Measurements from ENCODE around the gene SOAT2.

SOAT2 gene

DNA sequence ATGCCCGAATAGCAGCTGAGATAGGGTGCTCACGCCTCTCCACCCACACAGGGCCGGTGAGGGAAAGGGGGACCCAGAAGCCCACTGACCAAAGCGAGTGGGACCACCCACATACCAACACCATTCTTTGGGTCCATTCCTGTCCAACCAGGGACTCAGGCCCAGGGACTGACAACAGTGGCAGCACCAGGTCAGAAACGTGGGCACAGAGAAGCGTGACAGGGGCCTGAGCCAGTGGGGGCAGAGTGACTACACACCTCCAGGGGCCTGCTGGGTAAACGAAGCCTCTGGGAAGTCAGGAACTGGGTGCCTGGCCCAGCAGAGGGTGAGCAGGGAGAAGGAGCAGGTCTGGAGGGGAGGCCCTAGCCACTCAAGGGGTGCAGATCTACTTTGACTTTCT is 37.8 kb upstream of the SOAT2 start:
- no peak for DNase-seq

GRCh38 chr12:53065975-53066931 is 37.0 kb upstream of the SOAT2 start:
- peak; percentile 68 for DNase-seq

DNA sequence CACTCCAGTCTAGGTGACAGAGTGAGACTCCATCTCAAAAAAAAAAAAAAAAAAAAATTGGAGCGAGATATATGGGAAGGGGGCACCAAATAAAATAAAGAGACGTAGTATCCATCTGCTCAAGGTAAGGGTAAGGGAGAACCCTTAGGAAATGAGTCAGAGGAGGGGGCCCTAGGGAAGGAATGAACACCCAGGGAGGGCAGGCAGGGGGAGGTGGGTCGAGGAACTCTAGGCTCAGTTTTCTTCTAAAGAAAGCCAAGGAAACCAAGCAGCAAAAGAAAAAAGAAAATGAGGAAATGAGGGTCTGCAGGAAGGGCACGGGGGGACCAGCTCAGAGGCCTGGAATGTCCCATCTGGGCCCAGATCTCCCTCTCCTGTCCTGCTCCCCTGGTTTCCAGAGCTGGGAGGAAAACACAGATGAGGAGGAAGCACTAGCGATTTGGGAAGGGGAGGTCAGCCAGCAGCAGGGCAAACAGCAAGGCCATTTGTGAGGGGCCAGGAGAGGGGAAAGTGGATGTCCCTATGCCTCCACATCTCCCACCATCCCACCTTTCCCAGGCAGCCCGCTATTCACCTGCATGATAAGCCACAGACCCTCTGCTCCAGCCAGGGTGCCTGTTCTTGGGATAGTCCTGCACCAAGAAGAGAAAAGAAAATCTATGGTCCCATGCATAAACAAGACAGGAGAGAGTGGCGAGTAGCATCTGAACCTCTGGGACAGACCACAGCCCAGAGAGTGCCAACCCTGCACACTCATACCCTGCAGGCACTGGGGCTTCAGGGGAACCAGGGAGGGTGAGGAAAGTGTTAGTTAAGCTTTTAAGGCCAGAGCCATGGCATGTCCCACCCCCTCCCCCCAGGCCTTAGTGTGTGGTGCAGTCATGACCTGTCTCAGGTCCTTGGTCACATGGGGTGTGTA is 36.0 kb upstream of the SOAT2 start:
- DNase-seq = no peak

GRCh38 chr12:53067993-53068770 is 35.1 kb upstream of the SOAT2 start:
- no peak for DNase-seq

DNA sequence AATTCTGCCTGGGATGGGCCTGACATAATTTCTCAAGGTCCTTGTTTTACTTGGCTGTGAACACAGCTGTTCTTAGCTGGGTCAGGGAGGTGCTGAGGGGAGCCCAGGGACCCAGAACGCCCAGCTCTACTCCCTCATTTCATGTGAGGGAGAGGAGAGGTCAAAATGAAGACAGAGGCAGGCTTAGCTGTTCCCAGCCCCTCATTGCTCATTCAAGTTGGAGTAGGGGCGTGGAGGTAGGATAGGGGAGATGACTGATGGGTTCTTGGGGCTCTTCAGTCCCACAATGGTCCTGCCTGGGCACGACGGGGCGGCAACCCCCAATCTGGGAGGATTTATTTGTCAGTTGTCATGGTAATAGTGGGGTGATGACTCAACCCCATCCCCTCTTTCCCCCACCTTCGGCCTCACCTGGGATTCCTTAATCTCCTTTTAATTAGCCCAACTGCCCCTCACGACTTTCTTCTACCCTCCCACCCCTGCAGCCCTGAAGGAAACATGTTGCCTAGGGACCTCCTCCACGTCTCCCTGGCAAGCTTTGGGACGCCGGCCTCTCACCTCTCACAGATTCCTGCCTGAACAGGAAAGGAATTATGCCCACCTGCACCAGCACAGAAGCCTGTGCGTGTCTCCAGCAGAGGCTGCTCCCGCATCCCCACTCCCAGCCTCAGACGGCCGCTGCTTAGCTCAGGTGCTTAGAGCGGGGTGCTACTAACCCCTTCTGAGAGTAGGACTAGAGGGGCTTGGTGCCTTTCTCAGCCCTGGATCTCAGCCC is 34.3 kb upstream of the SOAT2 start:
- no peak for DNase-seq

DNA sequence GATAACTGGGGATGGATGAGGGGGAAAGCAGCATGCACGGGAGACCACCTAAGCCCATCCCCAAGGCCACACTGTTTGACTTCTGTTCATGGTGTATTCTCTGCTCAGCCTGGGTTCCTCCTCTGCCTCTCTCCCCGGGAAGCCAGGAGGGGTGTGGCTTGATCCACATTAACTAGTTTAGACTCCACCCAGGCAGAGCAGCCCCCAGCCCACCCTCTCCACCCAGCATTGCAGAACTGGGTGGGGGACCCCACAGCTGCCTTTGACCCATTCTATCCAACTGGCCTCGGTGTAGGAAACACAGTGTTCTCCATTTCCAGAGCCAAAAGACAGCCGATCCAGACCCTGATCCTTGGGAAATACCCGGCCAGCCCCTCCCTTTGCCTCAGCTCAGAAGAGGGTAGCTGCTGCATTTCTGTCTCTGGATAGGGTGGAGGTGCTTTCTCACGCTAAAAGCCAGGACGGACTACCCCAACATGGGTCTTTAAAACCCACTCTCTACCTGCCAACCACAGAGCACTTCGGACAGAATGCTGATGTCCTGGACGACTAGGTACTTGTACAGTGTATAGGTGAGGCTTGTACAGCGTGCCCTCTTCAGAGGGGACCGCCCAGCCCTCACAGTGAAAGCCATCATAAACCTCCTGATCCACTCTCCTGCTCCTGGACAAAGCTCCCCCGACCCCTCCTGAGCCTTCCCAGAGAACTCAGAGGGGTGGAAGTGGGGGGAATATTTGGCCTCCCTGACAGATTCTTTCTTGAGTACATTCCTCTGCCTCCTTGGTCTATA is 33.5 kb upstream of the SOAT2 start:
- no peak for DNase-seq

DNA sequence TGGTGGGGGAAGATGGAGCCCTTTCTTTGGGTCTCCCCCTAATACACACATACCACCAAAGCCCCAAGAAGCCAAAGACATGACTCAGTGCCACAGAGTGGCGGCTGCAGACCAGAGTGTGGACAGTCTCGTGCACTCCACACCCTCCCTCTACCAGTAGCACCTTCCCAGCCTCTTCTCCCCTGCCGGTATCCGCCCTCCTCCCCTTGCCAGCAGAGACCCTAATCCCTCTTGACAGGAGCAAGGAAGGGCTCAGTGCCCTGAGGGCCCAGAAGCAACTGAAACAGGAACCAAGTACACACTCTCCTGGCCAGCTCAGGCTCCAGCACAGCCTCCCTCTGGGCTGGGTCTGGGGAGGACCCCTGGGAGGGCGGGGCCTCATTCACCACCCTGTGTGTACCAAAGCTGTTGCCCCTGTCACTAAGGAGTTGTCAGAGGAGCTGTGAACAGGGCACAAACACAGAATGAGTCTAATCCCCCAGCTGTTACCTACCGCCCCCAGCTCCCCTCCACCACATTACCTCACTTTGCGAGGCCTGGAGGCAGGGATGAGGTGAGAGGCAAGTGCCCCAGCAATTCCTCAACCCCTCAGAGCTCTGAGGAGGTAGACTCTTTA is 32.3 kb upstream of the SOAT2 start:
- DNase-seq = no peak

DNA sequence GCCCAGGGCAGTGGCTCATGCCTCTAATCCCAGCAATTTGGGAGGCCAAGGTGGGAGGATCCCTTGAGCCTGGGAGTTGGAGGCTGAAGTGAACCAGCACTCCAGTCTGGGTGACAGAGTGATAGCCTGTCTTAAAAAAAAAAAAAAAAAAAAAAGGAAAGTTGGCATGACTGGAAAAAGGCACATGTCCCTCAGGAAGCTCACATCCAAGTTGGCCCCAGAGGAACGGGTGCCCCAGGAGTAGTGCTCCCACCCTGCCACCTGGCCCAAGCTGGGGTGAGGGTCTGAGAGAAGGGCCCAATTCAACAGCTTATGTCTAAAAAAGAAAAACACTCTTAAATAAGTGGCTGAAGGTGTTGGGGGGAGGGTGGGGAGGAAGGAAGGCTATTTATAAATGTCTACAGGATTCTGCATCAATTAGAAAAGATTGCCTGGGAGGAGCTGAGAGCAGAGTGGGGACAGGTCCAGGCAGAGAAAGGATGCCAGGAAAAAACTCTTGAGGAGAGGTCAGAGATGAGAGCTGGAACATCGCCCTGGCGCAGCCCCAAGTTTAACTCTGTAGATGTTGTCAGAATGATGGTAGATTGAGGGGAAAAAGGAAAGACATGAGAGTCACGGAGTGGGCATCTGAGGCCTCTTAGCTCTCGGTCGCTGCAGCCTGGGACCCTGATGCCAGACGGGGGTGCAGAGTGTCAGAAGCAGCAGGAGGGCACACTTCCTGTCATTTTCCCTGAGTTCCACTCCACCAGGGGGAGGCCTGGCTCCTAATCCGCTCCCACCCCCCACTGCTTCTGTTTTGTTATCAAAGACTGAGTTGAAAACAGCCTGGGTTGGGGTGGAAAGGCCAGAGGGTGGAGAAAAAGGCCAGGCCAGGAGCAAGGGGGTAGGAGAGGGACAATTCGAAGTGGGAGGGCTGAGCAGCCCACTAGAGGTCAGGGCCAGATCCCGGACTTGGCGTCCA is 31.4 kb upstream of the SOAT2 start:
- DNase-seq = no peak

DNA sequence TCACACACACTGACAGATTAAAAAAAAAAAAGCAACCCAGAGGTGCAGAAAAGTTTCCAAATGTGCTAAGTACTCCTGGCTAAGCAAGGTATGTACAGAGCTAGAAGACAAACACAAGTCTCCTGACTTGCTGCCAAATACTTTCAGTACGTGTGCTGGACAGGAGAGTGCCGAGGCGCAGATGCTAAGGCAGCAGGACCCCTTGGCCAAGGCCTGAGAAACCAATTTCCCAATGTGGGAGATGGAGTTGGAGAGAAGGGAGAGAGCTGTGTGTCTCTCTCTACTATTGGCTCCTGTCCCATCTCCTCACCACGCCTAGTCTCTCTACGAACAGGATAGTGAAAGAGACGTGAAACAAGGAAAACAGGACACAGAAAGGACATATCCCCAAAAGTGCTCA is 29.4 kb upstream of the SOAT2 start:
- no peak for DNase-seq

DNA sequence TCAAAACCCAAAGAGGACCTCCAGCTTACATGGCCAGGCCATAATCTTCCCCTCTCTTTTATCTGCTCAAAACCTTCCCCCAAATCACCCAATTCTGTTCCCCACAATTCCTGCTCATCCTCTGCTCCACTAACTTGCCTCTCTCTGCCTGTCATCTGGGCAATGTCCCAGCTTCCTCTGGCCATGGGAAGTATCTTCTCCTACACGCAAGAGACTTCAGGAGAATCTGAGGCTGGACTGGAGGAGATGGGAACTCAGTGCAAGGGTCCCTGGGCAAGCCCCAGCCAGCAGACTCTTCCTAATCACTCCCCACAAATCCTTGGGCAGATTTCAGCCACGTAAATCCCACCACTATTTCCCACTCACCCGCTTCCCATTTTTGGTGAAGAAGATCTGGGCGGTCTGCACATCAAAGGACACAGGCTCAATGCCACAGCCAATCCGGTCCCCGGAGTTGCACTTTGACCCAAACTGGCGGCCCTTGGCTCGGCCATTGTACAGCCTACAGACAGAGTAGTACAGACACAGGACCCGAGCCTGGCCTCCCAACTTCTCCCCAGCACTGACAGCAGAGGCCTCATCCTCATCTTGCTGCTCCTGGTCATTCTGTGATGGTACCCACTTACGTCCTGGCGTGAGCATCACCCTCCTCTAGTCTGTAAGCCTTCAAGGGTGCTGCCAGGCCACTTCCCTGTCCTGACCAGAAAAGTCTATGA is 28.8 kb upstream of the SOAT2 start:
- no peak for DNase-seq

DNA sequence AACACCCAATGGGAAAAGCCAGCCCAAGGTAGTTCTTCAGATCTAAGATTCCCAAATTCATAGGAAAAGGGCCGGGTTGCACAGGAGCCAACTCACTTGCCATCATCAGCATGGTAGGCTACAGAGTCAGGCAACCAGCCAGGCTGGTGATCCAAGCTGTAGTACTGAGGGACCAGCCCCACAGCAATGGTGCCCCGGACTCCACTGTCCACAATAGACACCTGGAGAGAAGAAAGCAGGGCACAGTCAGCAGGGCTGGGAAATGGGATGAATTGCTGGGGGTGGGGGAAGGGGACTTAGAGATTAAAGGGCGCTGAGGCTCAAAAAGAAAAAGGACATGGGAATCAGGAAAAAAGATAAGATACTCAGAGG is 28.3 kb upstream of the SOAT2 start:
- no peak for DNase-seq

GRCh38 chr12:53076461-53076860 is 26.8 kb upstream of the SOAT2 start:
- no peak for DNase-seq

GRCh38 chr12:53077030-53077429 is 26.3 kb upstream of the SOAT2 start:
- DNase-seq = no peak

DNA sequence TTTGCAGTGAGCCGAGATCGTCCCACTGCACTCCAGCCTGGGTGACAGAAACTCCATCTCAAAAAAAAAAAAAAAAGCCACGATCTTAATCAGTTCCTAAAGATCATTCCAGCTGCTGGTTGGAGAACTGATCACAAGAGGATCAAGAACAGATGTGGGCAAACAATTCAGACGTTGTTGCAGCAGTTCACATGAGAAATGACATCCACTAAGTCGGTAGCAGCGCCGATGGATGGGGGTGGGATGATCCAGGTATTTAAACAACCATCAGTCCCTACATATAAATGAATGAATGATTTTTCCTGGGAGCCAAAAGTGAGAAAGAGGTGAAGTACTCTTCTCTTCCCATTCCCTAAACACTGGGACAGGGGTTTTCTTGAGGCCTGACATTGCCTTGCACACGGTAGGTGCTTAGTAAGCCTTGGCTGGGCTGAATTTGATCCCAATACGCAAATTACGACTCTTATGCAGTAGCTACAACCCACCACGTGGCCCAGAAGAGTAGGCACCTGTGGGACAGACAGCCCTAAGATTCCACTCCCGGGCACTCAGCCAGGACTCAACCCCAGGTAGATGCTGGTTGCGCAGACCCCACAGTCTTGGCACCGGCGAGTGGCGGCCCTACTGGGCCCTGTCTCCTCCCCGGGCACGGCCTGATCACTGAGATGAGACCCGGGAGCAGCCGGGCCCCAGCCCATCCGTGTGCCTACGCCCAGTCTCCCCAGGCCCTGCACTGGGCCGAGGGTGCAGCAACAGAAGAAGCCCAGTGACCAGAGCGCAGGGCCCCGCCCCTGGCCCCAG is 24.7 kb upstream of the SOAT2 start:
- peak; percentile 61 for DNase-seq

- DNase-seq = peak; percentile 93
Measured at GRCh38 chr12:53079226-53080117, 23.8 kb upstream of the SOAT2 start, which contains the start of gene SPRYD3. SPRYD3 (minus strand) TSS chr12:53079390; CDS start chr12:53079333, 57 bp downstream.

GRCh38 chr12:53082637-53083175 is 20.6 kb upstream of the SOAT2 start:
- no peak for DNase-seq

DNA sequence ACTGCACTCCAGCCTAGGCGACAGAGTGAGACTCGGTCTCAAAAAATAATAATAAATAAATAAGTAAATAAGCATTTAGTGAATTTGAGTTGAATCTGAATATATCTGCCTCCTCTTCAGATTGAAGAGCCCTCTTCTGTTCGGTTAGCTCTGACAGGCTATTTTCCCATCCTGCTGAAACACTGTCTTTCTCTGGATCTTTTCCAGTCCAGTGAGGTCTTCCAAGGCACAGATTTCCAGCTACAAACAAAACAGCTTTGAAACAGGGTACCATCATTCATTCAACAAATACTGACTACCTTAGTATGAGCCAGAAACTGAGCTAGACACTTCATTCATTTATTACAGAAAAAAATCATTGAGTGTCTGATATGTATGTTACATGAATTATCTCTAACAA is 16.9 kb upstream of the SOAT2 start:
- no peak for DNase-seq

All from NCI-H2171 treated with DMSO at 0.1 percent for 48 hours (cell line).